GM10847 (cell line): ENCODE results near the gene MAF.

Experiments used
- POLR2A ChIP-seq: IDR thresholded peaks from 2 replicates; pipeline ENCODE4 v1.6.1; 2011; ENCODE audit not compliant: insufficient read length; ENCODE audit errors: extremely low read depth

MAF gene

DNA sequence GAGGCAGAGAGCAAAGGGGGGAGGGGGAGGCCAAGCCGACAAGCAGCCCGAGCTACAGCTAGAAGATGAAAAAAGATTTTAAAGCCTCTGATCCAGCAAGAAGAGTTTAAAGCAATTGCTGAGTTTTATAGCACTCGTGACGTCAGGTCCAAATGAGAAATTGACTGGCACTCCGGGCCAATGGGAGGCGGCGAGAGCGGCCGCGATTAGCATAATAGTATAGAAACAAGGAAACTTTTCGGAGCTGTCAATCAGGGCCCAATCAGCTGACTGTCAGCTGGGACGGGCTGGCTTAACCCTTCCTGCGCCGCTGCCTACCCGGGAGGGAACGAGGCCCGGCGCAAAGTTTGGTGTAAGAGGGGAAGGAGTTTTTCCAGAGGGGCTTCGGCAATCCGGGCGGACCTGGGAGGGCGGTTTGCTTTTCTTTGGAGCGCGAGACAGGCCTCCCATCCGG, at the start of gene MAF:
Gene MAF (minus strand): TSS at position 100 of the 454 bp plus-strand sequence. CDS start 835 bp downstream, outside the sequence.
- no peak for TF ChIP-seq POLR2A

DNA sequence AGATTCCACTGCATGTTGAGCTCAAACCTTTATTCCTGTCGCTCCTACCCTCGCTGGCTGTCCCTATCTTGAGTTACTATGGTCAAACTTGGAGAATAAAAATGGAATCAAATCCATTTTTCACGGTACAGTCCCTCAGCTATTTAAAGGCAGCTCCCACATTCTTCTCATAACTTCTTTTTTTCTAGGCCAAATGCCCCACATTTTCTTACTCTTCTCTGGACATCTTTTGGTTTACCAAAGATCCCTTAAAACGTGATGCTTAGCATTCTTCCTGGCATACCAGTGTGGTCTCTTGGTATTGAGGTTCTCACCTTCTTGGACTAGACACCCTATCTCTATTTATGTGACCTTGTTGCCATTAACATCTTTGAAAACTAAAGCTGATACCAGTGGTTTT, 48.3 kb upstream of the MAF start:
- no peak for TF ChIP-seq POLR2A

DNA sequence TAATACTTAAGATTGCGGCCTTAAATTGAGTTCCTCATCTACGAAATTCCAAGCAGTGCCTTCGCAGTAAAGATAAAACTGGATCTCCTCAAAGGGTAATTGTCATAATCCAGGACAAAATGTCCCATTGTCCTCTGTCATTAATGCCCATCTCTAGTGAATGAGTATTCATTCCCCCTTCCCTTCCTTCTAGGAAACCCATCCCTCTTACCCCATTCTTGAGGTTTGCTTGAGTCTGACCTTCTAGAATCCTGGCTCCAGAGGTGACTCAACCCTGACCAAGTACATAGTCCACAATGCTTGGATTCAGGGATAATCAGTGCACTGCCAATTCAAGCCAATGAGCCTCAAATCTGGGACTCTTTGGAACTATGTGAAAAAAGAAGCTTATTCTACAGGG, 47.0 kb upstream of the MAF start:
- no peak for TF ChIP-seq POLR2A

DNA sequence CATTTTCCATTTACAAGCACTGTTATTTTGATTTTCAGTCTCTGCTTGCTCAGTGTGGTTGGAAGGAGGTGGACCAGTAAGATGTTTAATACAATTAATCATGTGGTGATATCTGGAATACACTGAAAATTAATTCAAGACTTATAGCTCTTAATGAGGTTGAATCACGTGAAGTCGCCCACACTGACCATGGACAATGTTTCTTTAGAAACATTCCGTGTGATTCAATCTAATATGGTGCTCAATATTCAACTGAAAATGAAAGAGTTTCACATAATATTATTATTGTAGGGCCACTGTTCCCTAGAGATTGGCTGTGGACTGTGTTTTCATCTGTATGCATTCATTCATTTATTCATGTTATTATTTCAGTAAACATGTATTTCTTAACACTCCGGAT, 45.2 kb upstream of the MAF start:
- no peak for TF ChIP-seq POLR2A

DNA sequence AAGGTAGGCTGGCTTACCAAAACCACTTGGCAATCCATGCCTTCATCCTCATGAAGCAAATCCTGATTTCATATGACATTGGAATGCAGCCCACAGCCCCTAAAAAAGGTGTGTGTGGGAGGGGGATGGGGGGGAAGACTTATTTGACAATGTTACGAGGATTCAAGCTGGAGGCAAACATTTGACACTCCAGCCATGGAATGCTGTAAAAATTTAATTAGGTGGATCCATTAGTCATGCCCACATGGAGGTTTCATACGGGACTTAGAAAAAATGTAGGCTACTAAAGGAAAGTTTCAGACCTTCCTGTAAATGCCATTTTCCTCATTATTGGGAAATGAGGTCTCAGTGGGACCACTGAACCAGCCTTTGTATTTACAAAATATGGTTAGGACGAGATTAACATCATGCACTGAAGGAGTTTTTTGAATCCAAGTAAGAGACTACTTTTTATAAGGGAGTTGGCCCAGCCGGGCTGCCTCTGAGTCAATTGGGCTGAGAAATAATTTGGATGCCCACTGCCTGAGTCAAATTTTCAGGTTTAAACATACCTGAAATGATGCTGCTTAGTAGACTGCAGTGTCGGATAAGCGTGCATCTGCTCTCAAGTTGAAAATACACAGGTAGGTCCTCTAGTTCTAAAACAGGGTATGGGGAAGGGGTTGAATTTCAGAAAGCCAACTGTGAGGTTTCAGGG, 44.6 kb upstream of the MAF start:
- TF ChIP-seq POLR2A: no peak

DNA sequence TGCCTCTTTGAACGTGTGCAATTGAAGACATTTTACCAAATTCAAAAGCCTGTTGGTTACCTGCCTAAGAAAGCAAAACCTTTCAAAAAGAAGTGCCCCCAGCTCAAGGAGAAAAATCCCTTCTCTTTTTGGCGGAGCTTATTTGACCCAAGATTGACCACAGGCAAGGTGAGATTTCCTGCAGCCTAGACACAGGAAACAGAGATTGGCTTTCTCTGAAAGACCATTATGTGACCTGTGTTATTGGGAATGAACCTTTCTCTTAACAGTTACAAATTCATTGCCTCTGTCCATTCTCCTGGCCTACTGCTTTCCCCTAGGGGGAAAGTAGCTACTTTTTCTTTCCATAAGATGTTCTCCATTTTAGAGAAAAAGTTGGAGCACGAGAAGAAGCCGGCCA, 42.1 kb upstream of the MAF start:
- no peak for TF ChIP-seq POLR2A

DNA sequence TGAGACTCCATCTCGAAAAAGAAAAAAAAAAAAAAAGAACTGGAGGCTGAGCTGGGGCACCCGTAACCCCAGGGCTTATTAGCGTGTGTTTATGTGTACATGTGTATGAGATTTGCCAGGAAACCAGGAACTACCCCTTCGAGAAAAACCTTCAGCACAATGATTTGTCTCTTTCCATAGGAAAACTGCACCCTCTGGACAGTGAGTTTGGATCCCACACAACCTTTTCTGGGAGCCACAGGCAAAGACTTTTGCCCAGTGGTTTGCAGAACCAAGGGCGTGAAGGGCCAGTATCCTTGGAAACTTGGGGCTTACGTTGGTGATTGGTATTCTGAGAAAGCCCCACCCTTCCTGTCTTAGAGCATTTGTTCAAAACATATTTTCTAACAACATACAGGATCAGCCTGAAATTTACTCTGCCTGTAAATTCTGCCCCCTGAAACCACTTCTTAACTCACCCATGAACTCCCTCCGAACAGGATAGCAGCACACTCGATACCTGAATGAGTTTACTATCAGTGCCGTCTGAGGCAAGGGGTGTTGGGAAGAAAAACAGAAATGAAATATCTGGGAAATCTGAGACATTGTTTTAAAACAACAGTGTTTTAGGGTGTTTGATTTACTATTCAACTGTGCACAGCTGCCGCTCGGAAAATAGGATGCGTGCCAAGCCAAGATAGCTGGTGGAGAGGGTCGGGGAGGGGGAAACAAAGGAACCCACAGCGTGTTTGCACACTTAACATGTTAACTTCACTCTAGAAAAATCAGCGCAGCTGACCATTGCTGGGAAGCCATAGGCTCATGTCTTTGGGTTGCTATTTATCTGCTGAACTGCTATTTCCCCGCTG, 40.2 kb upstream of the MAF start:
- TF ChIP-seq POLR2A: no peak

DNA sequence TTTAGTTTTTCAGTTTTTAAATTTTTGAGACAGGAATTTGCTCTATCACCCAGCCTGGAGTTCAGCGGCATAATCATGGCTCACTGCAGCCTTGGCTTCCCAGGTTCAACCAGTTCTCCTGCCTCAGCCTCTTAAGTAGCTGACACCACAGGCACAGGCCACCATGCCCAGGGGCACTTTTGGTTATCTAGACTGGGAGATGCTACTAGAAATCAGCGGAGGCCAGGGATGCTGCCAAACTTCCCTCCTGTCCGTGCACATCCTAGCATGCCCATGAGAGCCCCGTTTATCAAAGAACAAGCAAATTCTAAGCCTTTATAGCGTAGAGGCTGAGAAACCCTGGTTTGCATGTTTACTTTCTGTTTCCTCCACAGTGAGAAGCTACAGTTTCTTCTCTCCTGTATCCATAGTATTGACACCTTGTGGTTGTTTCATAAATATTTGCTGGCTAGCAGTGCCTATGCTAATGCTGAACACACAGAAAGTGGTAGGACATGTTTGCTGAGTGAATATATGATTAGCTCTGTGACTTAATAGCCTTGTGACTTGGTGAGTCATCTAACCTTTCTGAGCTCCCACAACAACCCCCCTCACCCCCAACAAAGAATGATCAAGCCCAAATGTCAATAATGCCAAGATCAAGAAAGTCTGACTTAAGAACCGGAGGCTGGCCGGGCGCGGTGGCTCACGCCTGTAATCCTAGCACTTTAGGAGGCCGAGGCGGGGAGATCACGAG, 39.2 kb upstream of the MAF start:
- no peak for TF ChIP-seq POLR2A

DNA sequence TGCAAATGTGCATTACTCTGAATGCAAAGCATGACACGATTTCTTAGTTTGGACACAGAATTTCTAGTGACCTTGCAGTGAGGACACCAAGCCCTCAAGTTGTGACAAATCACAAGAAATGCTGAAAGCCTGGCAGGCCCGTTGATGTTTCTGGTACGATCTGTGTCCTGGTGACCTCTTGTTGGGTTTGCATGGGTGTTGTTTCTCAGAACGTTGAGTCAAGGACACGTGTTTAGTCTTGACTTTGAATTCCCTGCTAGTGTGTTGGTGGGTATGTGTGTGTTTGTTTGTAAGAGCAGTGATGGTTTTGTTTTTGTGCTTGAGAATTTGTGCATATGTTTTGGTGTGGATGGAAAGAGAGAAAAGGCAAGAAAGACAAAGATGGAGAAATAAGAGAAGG, 37.8 kb upstream of the MAF start:
- no peak for TF ChIP-seq POLR2A

DNA sequence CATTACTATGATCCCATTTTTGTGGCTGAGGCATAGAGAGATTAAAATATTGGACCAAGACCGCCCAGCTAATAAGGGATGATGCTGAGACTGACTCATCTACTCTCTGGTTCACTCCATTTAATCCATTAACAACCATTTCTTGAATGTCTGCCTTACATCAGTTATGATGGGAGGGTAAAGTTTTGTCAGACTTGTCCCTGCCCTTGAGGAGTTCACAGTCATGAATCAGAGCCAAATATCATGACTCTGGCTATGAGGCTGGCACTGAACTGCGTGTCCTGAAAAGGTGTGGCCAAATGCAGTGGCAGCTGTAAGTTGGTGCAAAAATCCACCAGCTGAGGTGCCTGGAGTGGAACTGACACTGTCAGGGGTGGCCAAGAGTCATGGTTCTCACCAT, 35.0 kb upstream of the MAF start:
- no peak for TF ChIP-seq POLR2A

DNA sequence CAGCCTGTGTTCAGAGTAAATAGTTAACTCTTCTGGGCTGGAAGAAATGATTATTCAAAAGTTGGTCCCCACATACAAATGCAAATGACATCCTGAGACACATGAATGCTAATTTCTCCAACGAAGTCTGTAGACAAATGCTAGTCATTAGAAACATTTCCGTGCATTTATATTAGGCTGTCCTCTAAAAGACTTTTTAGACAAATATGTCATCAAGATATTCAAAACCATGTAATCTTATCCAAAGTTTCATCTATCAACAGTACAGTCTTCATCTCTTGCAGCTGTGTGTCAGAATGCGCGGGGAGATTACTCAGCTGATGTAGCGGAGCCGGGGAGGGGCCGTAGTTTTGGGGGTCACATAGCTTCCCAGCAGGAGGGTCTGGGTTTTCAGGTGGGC, 33.8 kb upstream of the MAF start:
- no peak for TF ChIP-seq POLR2A

DNA sequence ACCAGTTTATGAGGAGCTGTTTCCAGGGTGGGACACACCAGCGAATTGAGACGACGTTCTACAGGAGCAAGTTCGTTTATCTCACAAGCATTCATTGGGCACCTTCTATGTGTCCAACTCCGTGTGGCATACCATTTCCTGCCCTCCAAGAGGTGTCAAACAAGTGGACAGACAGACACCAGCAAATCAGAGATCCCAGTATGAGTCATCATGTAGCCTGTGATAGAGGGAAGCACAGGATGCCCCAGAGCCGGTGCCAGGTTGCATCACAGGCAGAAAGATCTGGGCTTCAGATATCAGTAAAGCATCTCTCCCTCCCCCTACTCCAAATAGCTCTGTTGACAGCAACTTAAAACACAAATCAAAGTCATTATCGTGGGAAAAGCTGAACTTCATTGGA, 31.8 kb upstream of the MAF start:
- no peak for TF ChIP-seq POLR2A

DNA sequence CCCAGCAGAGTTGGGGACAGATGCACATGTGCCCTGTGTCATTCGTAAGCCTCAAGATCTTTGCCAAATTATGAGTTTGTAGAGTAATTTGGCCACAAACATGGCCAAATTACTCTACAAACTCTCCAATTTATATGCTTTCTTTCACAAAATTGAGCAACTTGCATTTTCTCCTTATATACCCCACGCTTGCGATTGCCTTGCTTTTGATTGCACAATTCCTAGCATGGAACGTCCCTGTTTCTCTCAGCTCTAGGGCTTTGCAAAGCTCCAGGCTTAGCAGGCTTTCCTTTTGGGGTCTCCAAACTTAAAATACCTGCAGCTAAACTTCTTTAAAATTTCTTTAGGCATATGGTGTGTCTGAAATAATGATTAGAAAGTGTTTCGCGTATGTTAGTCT, 28.5 kb upstream of the MAF start:
- no peak for TF ChIP-seq POLR2A

DNA sequence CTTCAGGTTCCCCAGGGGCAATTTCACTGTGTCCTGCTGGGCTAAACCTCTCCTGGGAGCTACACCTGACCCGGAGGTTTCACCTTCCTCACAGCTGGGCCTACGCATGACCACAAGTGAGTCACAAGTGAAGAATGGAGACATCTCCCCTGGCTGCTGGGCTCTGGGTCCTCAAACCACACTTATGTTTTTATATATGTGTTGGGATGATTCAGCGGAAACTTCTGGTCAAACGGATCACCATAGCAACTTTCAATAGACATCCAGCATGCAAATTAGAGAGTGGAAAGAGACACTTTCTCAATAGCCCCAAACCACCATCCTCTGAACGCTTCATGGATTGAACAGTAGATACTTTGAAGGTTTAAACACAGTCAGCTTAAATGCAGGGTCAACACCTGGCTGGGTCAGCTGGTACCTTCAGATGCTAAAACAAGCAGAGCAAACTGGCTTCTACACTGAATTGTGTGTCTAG, 28.0 kb upstream of the MAF start:
- TF ChIP-seq POLR2A: no peak

DNA sequence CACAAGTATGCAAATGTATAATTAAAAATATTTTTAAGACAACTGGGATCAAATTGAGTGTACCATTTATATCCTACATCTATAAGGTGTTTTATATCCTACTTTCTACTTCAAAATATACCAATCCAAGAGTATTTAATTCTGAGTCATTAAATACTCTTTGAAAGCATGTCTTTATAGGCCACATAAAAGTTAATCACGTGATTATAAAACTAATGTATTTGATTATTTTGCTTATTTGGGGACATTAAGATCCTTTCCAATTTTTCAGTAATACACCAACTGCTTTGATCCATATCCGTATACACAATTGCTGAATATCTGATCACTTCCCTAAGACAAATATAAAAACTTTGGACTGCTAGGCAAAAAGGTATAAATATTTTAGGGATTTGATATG, 26.6 kb upstream of the MAF start:
- no peak for TF ChIP-seq POLR2A

DNA sequence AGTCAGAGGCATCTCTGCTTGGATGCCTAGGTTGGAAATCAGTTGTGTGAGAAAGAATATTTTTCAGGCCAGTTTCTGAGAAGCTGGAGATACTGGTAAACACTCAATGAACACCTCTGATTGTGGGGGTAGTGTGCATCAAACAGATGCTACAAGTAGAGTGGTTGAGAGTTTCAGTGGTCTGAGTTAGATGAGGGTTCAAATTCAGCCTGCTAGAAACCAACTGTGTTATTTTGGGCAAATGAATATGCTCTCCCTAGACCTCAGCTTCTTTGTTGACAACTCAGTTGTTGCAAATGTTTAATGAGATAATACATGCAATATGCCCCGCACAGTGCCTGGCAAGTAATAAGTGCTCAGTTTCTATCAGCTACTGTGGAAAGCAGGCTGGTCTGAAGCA, 25.2 kb upstream of the MAF start:
- TF ChIP-seq POLR2A: no peak
